GM12892 (cell line): ENCODE results near the gene NAB1.

Experiments used
- POLR2A ChIP-seq: IDR thresholded peaks from 2 replicates; pipeline ENCODE4 v1.6.1; 2011; ENCODE audit warnings: low read depth, low read length, control low read depth
- POLR2AphosphoS5 ChIP-seq: IDR thresholded peaks from 2 replicates; pipeline ENCODE4 v1.6.1; 2011; ENCODE audit warnings: low read depth, low read length, control low read depth

GRCh38 chr2:190713471-190713870 is 64.6 kb downstream of the NAB1 start:
- TF ChIP-seq POLR2A (no peak), POLR2AphosphoS5 (no peak)
